Upper lobe of left lung (tissue), 6 donors: ENCODE results near the gene MTMR11. TPM values are rescaled to one million over a fixed set of nuclear protein-coding genes. Genes with fewer than 3 reads are reported as not detected.
A peak's percentile ranks its signal among the peaks of the same experiment; 100 is the strongest.
"Not testable (repeated sequence)": the region's sequence is repeated elsewhere in the genome, so short reads cannot be mapped to it uniquely, and the experiment has no call there.

Source experiments
- ATAC-seq, 2 donors: fragments of 200-7000 bp; cut with Tn5 transposase; one replicate each; pipeline ENCODE4 v1.9.1; 2022; ENCODE audit warnings: mild to moderate bottlenecking in 2 of 2, moderate library complexity in 2 of 2; ENCODE audit not compliant: low FRiP score in 2 of 2
- DNase-seq, 2 donors: peaks; one replicate each; pipeline ENCODE4 v3.0.0-alpha.2; 2019 to 2020
- H3K27ac ChIP-seq, 4 donors: fragments of 200-600 bp; sonication (generic); one replicate each; pipeline ENCODE4 v1.5.1; 2016 to 2019
- H3K27me3 ChIP-seq, 4 donors: fragments of 200-600 bp; sonication (generic); one replicate each; pipeline ENCODE4 v1.5.1; 2017 to 2019
- H3K36me3 ChIP-seq, 4 donors: fragments of 200-600 bp; sonication (generic); one replicate each; pipeline ENCODE4 v1.5.1; 2016 to 2019
- H3K4me1 ChIP-seq, 4 donors: fragments of 200-600 bp; sonication (generic); one replicate each; pipeline ENCODE4 v1.5.1; 2018 to 2019
- H3K4me3 ChIP-seq, 4 donors: fragments of 200-600 bp; sonication (generic); one replicate each; pipeline ENCODE4 v1.5.1; 2017 to 2019; ENCODE audit warnings: mild to moderate bottlenecking in 2 of 4, moderate library complexity in 1 of 4
- H3K9me3 ChIP-seq, 4 donors: fragments of 200-600 bp; sonication (generic); one replicate each; pipeline ENCODE4 v1.5.1; 2018 to 2019
- CTCF ChIP-seq, 6 experiments: fragments of 450-650 bp in 4 of 6; fragments of 200-600 bp in 2 of 6; sonication (generic) in 2 of 6; IDR thresholded peaks; one replicate each; pipeline ENCODE4 v1.5.1; 2016 to 2019; ENCODE audit warnings: antibody characterized with exemption in 6 of 6
- EP300 ChIP-seq, 4 donors: sonication (generic); formaldehyde crosslinking; IDR thresholded peaks; one replicate each; pipeline ENCODE4 v1.5.1; 2017; ENCODE audit warnings: antibody characterized with exemption in 4 of 4, control low read depth in 2 of 4
- POLR2A ChIP-seq, 4 donors: fragments of 450-650 bp; IDR thresholded peaks; one replicate each; pipeline ENCODE4 v1.5.1; 2016 to 2017; ENCODE audit warnings: antibody characterized with exemption in 4 of 4, mild to moderate bottlenecking in 2 of 4
- POLR2AphosphoS5 ChIP-seq, 2 donors: sonication (generic); formaldehyde crosslinking; IDR thresholded peaks; one replicate each; pipeline ENCODE4 v1.5.1; 2017; ENCODE audit warnings: antibody characterized with exemption in 2 of 2
- WGBS, 2 donors: methylation state at CpG; one replicate each; pipeline ENCODE4 v1.1.5; 2017 to 2018; 5-methylcytosine and 5-hydroxymethylcytosine counted together
- total RNA-seq, 6 donors: library from RNA; depleted of rRNA in 4 of 6; stranded (reverse); fragments of >200 nt in 4 of 6; gene quantifications; one replicate each; pipeline versions ENCODE4 v1.1.0 to v1.2.1, GENCODE V29; 2016 to 2021
- donor health status: DM: no; HTN: no; CAD: no; lungs with moderate emphysema.
- donor health status: DM: no; HTN: yes; CAD: no; lungs with severe emphysema.

MTMR11 gene
- total RNA-seq, 6 donors from 2014 or later = 5.9 to 19.9 (median 13.6) TPM

GRCh38 chr1:149965440-149965839, 28.8 kb upstream of the MTMR11 start:
- 94 to 97% methylated on average over 3 of the region's 3 CpGs for WGBS, 2 donors
- Histone ChIP-seq H3K27ac (no peak overlapping the region), H3K36me3 (peaks cover 0 to 57% (median 42%) of the 10 kb centered on the region in 4 donors)

GRCh38 chr1:149963358-149963757, 26.7 kb upstream of the MTMR11 start:
- Histone ChIP-seq H3K9me3 (no peaks in the 10 kb centered on the region), H3K27ac (peak overlapping the region; percentile 2 to 73 (median 53)), H3K27me3 (no peaks in the 10 kb centered on the region), H3K4me1 (peaks cover 15 to 26% (median 21%) of the 10 kb centered on the region in 4 donors), H3K36me3 (peaks cover 5 to 55% (median 36%) of the 10 kb centered on the region in 4 donors), H3K4me3 (no peak overlapping the region)
- WGBS, 2 donors = 42 to 63% methylated on average over 3 of the region's 3 CpGs
- DNase-seq = no peak
- TF ChIP-seq CTCF (IDR thresholded peaks at IDR 0.05) (no peak), POLR2AphosphoS5 (IDR thresholded peaks at IDR 0.05) (no peak), EP300 (IDR thresholded peaks at IDR 0.05) (no peak), POLR2A (IDR thresholded peaks at IDR 0.05) (no peak)
- ATAC-seq = no peak

More at GRCh38 chr1:149965440-149965839, 28.8 kb upstream of the MTMR11 start:
- TF ChIP-seq EP300 (IDR thresholded peaks at IDR 0.05) (no peak), CTCF (IDR thresholded peaks at IDR 0.05) (no peak), POLR2AphosphoS5 (IDR thresholded peaks at IDR 0.05) (no peak), POLR2A (IDR thresholded peaks at IDR 0.05) (no peak)
- no peaks in the 10 kb centered on the region for H3K9me3 ChIP-seq
- ATAC-seq (no peak), DNase-seq (no peak)
- H3K27me3 ChIP-seq = no peaks in the 10 kb centered on the region
- H3K4me3 ChIP-seq = no peak overlapping the region
- peaks cover 15 to 26% (median 21%) of the 10 kb centered on the region in 4 donors for H3K4me1 ChIP-seq

- TF ChIP-seq POLR2A (IDR thresholded peaks at IDR 0.05) (no peak), EP300 (IDR thresholded peaks at IDR 0.05) (no peak), POLR2AphosphoS5 (IDR thresholded peaks at IDR 0.05) (no peak), CTCF (IDR thresholded peaks at IDR 0.05) (no peak)
- no peaks in the 10 kb centered on the region for H3K9me3 ChIP-seq
- no peak for ATAC-seq
- no peak for DNase-seq
- peaks cover 15 to 26% (median 21%) of the 10 kb centered on the region in 4 donors for H3K4me1 ChIP-seq
- H3K27ac ChIP-seq = peak overlapping the region; percentile 2 to 73 (median 58)
- no peaks in the 10 kb centered on the region for H3K27me3 ChIP-seq
- H3K4me3 ChIP-seq = no peak overlapping the region
- peaks cover 9 to 61% (median 39%) of the 10 kb centered on the region in 4 donors for H3K36me3 ChIP-seq
- WGBS, 2 donors = 49 to 53% methylated on average over 2 of the region's 2 CpGs
Measured at GRCh38 chr1:149962736-149963135, 26.1 kb upstream of the MTMR11 start.

GRCh38 chr1:149962039-149962647, 25.5 kb upstream of the MTMR11 start:
- Histone ChIP-seq H3K36me3 (peaks cover 12 to 64% (median 41%) of the 10 kb centered on the region in 4 donors), H3K27me3 (no peaks in the 10 kb centered on the region), H3K4me1 (peaks cover 15 to 26% (median 21%) of the 10 kb centered on the region in 4 donors), H3K27ac (peak overlapping the region; percentile 2 to 73 (median 58)), H3K9me3 (no peaks in the 10 kb centered on the region), H3K4me3 (no peak overlapping the region)
- ATAC-seq = peak; percentile 93 to 95
- 14 to 15% methylated on average over 3 of the region's 3 CpGs for WGBS, 2 donors
- peak in 1 of 2 donors; percentile 60 for DNase-seq
- TF ChIP-seq CTCF (IDR thresholded peaks at IDR 0.05) (peak; percentile 74 to 87 (median 82)), POLR2A (IDR thresholded peaks at IDR 0.05) (no peak)

GRCh38 chr1:149957548-149957947, 20.9 kb upstream of the MTMR11 start:
- not testable (repeated sequence) for H3K9me3 ChIP-seq, H3K27me3 ChIP-seq, H3K27ac ChIP-seq, H3K4me3 ChIP-seq, H3K4me1 ChIP-seq, ATAC-seq
- peak in 1 of 2 donors; percentile 17 for DNase-seq
- peaks cover 12 to 43% (median 18%) of the 10 kb centered on the region in 4 donors for H3K36me3 ChIP-seq
- WGBS, 2 donors = 97% methylated on average over 12 to 14 of the region's 14 CpGs
